GM12878 (cell line): ENCODE results near the gene ITPKB. TPM values are rescaled to one million over a fixed set of nuclear protein-coding genes. Genes with fewer than 3 reads are reported as not detected.

Experiments
- ATAC-seq: fragments of 200-7000 bp; cut with Tn5 transposase; 3 replicates; pipeline ENCODE4 v1.9.1; 2020; ENCODE audit warnings: mild to moderate bottlenecking, moderate library complexity
- BruUV-seq: library from RNA; stranded (reverse); fragments of 400-500 nt; replicated peaks from 2 replicates; lab custom pipeline; 2021; lab: Mats Ljungman, UMichigan
- CTCF ChIA-PET: fragments of 300-600 bp; sonication (Branson Sonifier 250); formaldehyde crosslinking; extraction: SDS; loops from one replicate; lab custom pipeline; 2021; ENCODE audit warnings: inconsistent platforms; lab: Yijun Ruan, JAX
- POLR2A ChIA-PET: fragments of 350-600 bp; formaldehyde crosslinking; extraction: SDS; loops from one replicate; lab custom pipeline; 2021; ENCODE audit warnings: inconsistent platforms; lab: Charles Lee
- RAD21 ChIA-PET: fragments of 300-600 bp; sonication (Branson Sonifier 250); formaldehyde crosslinking; loops from one replicate; lab custom pipeline; 2023; ENCODE audit warnings: antibody characterized with exemption; ENCODE audit not compliant: unreplicated experiment; lab: Charles Lee
- SMC1A ChIA-PET: fragments of 300-600 bp; sonication (Branson Sonifier 250); formaldehyde crosslinking; loops from one replicate; lab custom pipeline; 2023; ENCODE audit not compliant: unreplicated experiment, uncharacterized antibody; lab: Charles Lee
- DNase-seq: peaks from one replicate; pipeline ENCODE4 v3.0.0-alpha.2; 2011; ENCODE audit warnings: low read depth, low spot score
- FAIRE-seq: peaks from 3 replicates; lab custom pipeline; 2011; peaks lifted over from hg19 to GRCh38; lab: Jason Lieb, UNC
- H2AFZ ChIP-seq: 2 replicates; pipeline ENCODE4 v1.6.0; 2011; ENCODE audit warnings: low read depth, low read length, control low read depth; ENCODE audit not compliant: control insufficient read depth
- H3K27ac ChIP-seq: 2 replicates; pipeline ENCODE4 v1.5.1; 2011; ENCODE audit warnings: control low read depth; ENCODE audit not compliant: control insufficient read depth, insufficient read depth
- H3K27me3 ChIP-seq, 2 experiments: replicated peaks in 1 of 2; 2 replicates each; pipeline versions ENCODE4 v1.6.0 to v1.6.1; 2011; ENCODE audit warnings: low read length in 1 of 2; ENCODE audit not compliant: control insufficient read depth in 2 of 2, insufficient read depth in 2 of 2
- H3K36me3 ChIP-seq, 2 experiments: 2 replicates each; pipeline ENCODE4 v1.5.1; 2011; ENCODE audit warnings: low read length in 1 of 2; ENCODE audit not compliant: control insufficient read depth in 2 of 2, insufficient read depth in 2 of 2
- H3K4me1 ChIP-seq: 2 replicates; pipeline ENCODE4 v1.6.1; 2011; ENCODE audit warnings: mild to moderate bottlenecking, low read length, moderate library complexity, mixed read lengths; ENCODE audit not compliant: control insufficient read depth, insufficient read depth
- H3K4me2 ChIP-seq: 2 replicates; pipeline ENCODE4 v1.6.0; 2011; ENCODE audit warnings: control low read depth; ENCODE audit not compliant: control insufficient read depth, insufficient read depth
- H3K4me3 ChIP-seq: fragments of 200-600 bp; sonication (generic); 2 replicates; pipeline ENCODE4 v1.5.1; 2016
- H3K79me2 ChIP-seq: 2 replicates; pipeline ENCODE4 v1.6.0; 2011; ENCODE audit warnings: low read length; ENCODE audit not compliant: control insufficient read depth, insufficient read depth
- H3K9ac ChIP-seq: 2 replicates; pipeline ENCODE4 v1.8.0; 2011; ENCODE audit warnings: low read length, control low read depth, mixed read lengths; ENCODE audit not compliant: control insufficient read depth, insufficient read depth
- H3K9me3 ChIP-seq: replicated peaks from 3 replicates; pipeline ENCODE4 v1.5.1; 2011; ENCODE audit warnings: mild to moderate bottlenecking, low read length; ENCODE audit not compliant: control insufficient read depth, insufficient read depth
- H4K20me1 ChIP-seq: 2 replicates; pipeline ENCODE4 v1.6.0; 2011; ENCODE audit not compliant: control insufficient read depth, insufficient read depth
- CEBPB ChIP-seq, 2 experiments: fragments of 150-350 bp in 1 of 2; IDR thresholded peaks; 2 replicates each; pipeline ENCODE4 v1.6.1; 2012 to 2014; ENCODE audit warnings: low read depth in 2 of 2, low read length in 2 of 2, borderline replicate concordance in 1 of 2, inconsistent platforms in 1 of 2
- GATAD2B ChIP-seq: fragments of 450-650 bp; conservative IDR thresholded peaks from 2 replicates; pipeline ENCODE4 v1.6.1; 2017; ENCODE audit warnings: low read depth, mild to moderate bottlenecking, moderate library complexity
- MAX ChIP-seq: IDR thresholded peaks from 2 replicates; pipeline ENCODE4 v1.6.1; 2012; ENCODE audit warnings: low read depth, low read length, improper control_type of control experiment
- MTA2 ChIP-seq: fragments of 450-650 bp; IDR thresholded peaks from 2 replicates; pipeline ENCODE4 v1.6.1; 2016; ENCODE audit warnings: low read depth, mild to moderate bottlenecking, moderate library complexity
- NRF1 ChIP-seq: conservative IDR thresholded peaks from 2 replicates; pipeline ENCODE4 v1.6.1; 2011; ENCODE audit warnings: mild to moderate bottlenecking, low read depth, low read length, improper control_type of control experiment
- SMC3 ChIP-seq: IDR thresholded peaks from 2 replicates; pipeline ENCODE4 v1.6.1; 2011; ENCODE audit warnings: low read length, improper control_type of control experiment, borderline replicate concordance
- STAT3 ChIP-seq: IDR thresholded peaks from 2 replicates; pipeline ENCODE4 v1.6.1; 2011; ENCODE audit warnings: low read depth, low read length, improper control_type of control experiment
- TBL1XR1 ChIP-seq: IDR thresholded peaks from 2 replicates; pipeline ENCODE4 v1.6.1; 2012; ENCODE audit warnings: low read depth, low read length, improper control_type of control experiment
- WGBS: methylation state at CpG from one replicate; pipeline ENCODE4 v1.1.6; 2016; ENCODE audit warnings: low lambda C conversion rate; ENCODE audit not compliant: insufficient replicate concordance, insufficient coverage; ENCODE audit errors: missing lambda C conversion rate; 5-methylcytosine and 5-hydroxymethylcytosine counted together
- in situ Hi-C: fragments of 300-500 bp; cut with MboI; formaldehyde crosslinking; loops from 9 replicates; pipeline ENCODE4 v1.14.3; 2018; ENCODE audit warnings: mixed read lengths
- intact Hi-C: fragments of 100-400 bp; cut with micrococcal nuclease; formaldehyde crosslinking; loops from one replicate; pipeline ENCODE4 v1.14.2; 2022; ENCODE audit not compliant: unreplicated experiment
- polyA plus RNA-seq, 11 experiments: library from polyadenylated mRNA; depleted of rRNA in 4 of 11; unstranded in 6 of 11; stranded (reverse) in 5 of 11; fragments of >200 nt; fragmentation: Nextera tagmentation in 4 of 11; fragmentation: Illumina TruSeq in 1 of 11; extraction: Ambion mirVana in 4 of 11; extraction: Trizol in 1 of 11; gene quantifications; 1 replicate in 1 of 11; 2 replicates in 10 of 11; pipeline versions ENCODE4 v1.2.1 to v1.2.3, GENCODE V29; 2011 to 2016; ENCODE audit warnings: inconsistent platforms in 2 of 11, missing spikeins in 2 of 11, low read depth in 1 of 11
- total RNA-seq, 4 experiments: library from RNA; depleted of rRNA in 3 of 4; stranded (reverse); fragments of >200 nt in 3 of 4; fragmentation: Illumina TruSeq in 1 of 4; extraction: Trizol in 1 of 4; gene quantifications; 2 replicates each; pipeline versions ENCODE4 v1.2.1 to v1.2.3, GENCODE V29; 2013 to 2021

ITPKB gene
- total and polyA plus RNA-seq, 10 of the 15 experiments (the other 5 are each of a cell fraction or from before 2014, with no cell fraction given), result 1.3 to 38.7 (median 12.9) TPM

- H3K9me3 ChIP-seq, result no peaks in the 10 kb centered on the region
- no peak overlapping the region for H3K4me2 ChIP-seq
- 0 out of 2 replicates have a peak, but pooled peaks cover 3% of the 10 kb centered on the region for H4K20me1 ChIP-seq
- TF ChIP-seq SMC3 (no peak), MAX (no peak), MTA2 (no peak), STAT3 (no peak), GATAD2B (no peak), NRF1 (no peak), CEBPB (IDR thresholded peaks at IDR 0.05; ENCODE audit: borderline replicate concordance in 1 of 2, low read depth in 2 of 2, low read length in 2 of 2) (no peak), TBL1XR1 (no peak)
- WGBS, result 88% methylated on average over 5 of the region's 7 CpGs
- H3K79me2 ChIP-seq, result peaks cover 14% of the 10 kb centered on the region
- ChIA-PET CTCF (no interaction called here), RAD21 (no interaction called here), SMC1A (no interaction called here), POLR2A (interaction anchor here (0.6 kb wide), 2 partner anchors 9 to 91 kb away, joined by 3 to 4 read pairs; no protein-coding TSS in a partner anchor)
- no TSS peak for BruUV-seq
- intact Hi-C loops, result no loop called here
- H2AFZ ChIP-seq, result no peak overlapping the region
- peaks cover 2 to 3% of the 10 kb centered on the region in 2 experiments; a peak in 2 of 4 replicates for H3K36me3 ChIP-seq
- no peak overlapping the region for H3K9ac ChIP-seq
- no peak overlapping the region for H3K27ac ChIP-seq
- in situ Hi-C loops, result no loop called here
- ATAC-seq (no peak), DNase-seq (no peak), FAIRE-seq (no peak)
- H3K4me1 ChIP-seq, result peaks cover 15% of the 10 kb centered on the region
- H3K4me3 ChIP-seq, result no peak overlapping the region
- no peaks in the 10 kb centered on the region for H3K27me3 ChIP-seq
These were observed 69.0 kb downstream of the ITPKB start for GRCh38 chr1:226670073-226670472.
